Right lobe of liver (tissue), 6 donors: ENCODE measurements around the gene BLM. TPM values are rescaled to one million over a fixed set of nuclear protein-coding genes. Genes with fewer than 3 reads are reported as not detected.

Experiments
- ATAC-seq, 4 donors: fragments of 200-7000 bp; cut with Tn5 transposase; one replicate each; pipeline ENCODE4 v1.9.1; 2020; ENCODE audit warnings: mild to moderate bottlenecking in 4 of 4, moderate library complexity in 4 of 4
- DNase-seq, 3 donors: peaks; one replicate each; pipeline ENCODE4 v3.0.0-alpha.2; 2020
- H3K27ac ChIP-seq, 3 donors: fragments of 200-600 bp; one replicate each; pipeline ENCODE4 v1.8.0; 2022
- H3K27me3 ChIP-seq, 2 donors: fragments of 200-600 bp; one replicate each; pipeline ENCODE4 v1.8.0; 2022
- H3K36me3 ChIP-seq, 4 donors: fragments of 200-600 bp; sonication (generic) in 1 of 4; one replicate each; pipeline versions ENCODE4 v1.5.1 to v1.8.0; 2017 to 2022; ENCODE audit warnings: control low read depth in 1 of 4
- H3K4me1 ChIP-seq, 4 donors: fragments of 200-600 bp; sonication (generic) in 1 of 4; one replicate each; pipeline versions ENCODE4 v1.5.1 to v1.8.0; 2017 to 2022; ENCODE audit warnings: control low read depth in 1 of 4
- H3K4me3 ChIP-seq, 3 donors: fragments of 200-600 bp; one replicate each; pipeline ENCODE4 v1.8.0; 2022
- H3K9me3 ChIP-seq, 4 donors: fragments of 200-600 bp; sonication (generic) in 1 of 4; one replicate each; pipeline versions ENCODE4 v1.5.1 to v1.8.0; 2017 to 2022; ENCODE audit warnings: control low read depth in 1 of 4
- POLR2A ChIP-seq: fragments of 450-650 bp; IDR thresholded peaks from one replicate; pipeline ENCODE4 v1.6.1; 2017; ENCODE audit warnings: antibody characterized with exemption, mild to moderate bottlenecking
- WGBS: methylation state at CpG from one replicate; pipeline ENCODE4 v1.1.6; 2018; ENCODE audit warnings: low coverage, low lambda C conversion rate; ENCODE audit not compliant: insufficient coverage; ENCODE audit errors: missing lambda C conversion rate; 5-methylcytosine and 5-hydroxymethylcytosine counted together
- intact Hi-C, 2 donors: fragments of 100-400 bp; cut with DNase I; formaldehyde crosslinking; loops; one replicate each; pipeline versions ENCODE4 v1.11.2 to v1.14.1; 2022
- total RNA-seq, 6 experiments: library from RNA; depleted of rRNA in 2 of 6; stranded (reverse); fragments of >200 nt in 2 of 6; fragmentation: NEBNext Ultra II Directional in 3 of 6; extraction: Animal tissue kit (Norgen Biotek cat#: 25700) in 3 of 6; gene quantifications; one replicate each; pipeline versions ENCODE4 v1.1.0 to v1.2.4, GENCODE V29; 2016 to 2023
- TF ChIP-seq, protein P1 (sequence below), 4 donors: fragments of 200-600 bp in 3 of 4; fragments of 450-650 bp in 1 of 4; IDR thresholded peaks; one replicate each; pipeline versions ENCODE4 v1.5.1 to v1.8.0; 2016 to 2022; ENCODE audit warnings: antibody characterized with exemption in 4 of 4, mild to moderate bottlenecking in 2 of 4
- donor health status: DM: no; HTN: yes; CAD: no.
- donor health status: DM: no; HTN: no; CAD: no.
- donor health status: DM: no; HTN: no; CAD: no.
- donor health status: DM: no; HTN: yes; CAD: no.
- donor health status: DM: no; HTN: yes; CAD: no.

Gene BLM
- total RNA-seq, 6 experiments from 2014 or later = 0.20 to 2.3 (median 0.45) TPM

- no peaks in the 10 kb centered on the region for H3K9me3 ChIP-seq
- TF ChIP-seq, protein P1, sequence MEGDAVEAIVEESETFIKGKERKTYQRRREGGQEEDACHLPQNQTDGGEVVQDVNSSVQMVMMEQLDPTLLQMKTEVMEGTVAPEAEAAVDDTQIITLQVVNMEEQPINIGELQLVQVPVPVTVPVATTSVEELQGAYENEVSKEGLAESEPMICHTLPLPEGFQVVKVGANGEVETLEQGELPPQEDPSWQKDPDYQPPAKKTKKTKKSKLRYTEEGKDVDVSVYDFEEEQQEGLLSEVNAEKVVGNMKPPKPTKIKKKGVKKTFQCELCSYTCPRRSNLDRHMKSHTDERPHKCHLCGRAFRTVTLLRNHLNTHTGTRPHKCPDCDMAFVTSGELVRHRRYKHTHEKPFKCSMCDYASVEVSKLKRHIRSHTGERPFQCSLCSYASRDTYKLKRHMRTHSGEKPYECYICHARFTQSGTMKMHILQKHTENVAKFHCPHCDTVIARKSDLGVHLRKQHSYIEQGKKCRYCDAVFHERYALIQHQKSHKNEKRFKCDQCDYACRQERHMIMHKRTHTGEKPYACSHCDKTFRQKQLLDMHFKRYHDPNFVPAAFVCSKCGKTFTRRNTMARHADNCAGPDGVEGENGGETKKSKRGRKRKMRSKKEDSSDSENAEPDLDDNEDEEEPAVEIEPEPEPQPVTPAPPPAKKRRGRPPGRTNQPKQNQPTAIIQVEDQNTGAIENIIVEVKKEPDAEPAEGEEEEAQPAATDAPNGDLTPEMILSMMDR (IDR thresholded peaks at IDR 0.05) = no peak
- TF ChIP-seq POLR2A = no peak
- DNase-seq = no peak
- ATAC-seq = no peak
- no peak overlapping the region for H3K27ac ChIP-seq
- H3K4me1 ChIP-seq = no peaks in the 10 kb centered on the region
- H3K4me3 ChIP-seq = no peak overlapping the region
- intact Hi-C loops = no loop called here
- H3K27me3 ChIP-seq = no peaks in the 10 kb centered on the region
- WGBS = 78% methylated on average over 5 of the region's 8 CpGs
- H3K36me3 ChIP-seq = no peaks in the 10 kb centered on the region
These were observed 27.7 kb downstream of the BLM start for GRCh38 chr15:90744759-90745402.

DNA sequence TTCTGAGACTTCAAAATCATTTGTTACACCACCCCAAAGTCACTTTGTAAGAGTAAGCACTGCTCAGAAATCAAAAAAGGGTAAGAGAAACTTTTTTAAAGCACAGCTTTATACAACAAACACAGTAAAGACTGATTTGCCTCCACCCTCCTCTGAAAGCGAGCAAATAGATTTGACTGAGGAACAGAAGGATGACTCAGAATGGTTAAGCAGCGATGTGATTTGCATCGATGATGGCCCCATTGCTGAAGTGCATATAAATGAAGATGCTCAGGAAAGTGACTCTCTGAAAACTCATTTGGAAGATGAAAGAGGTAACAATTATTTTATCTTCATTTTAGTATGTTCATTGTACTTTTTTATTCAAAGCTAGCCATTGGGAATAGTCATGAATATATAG is 32.6 kb downstream of the BLM start:
- no peak overlapping the region for H3K27ac ChIP-seq
- no peaks in the 10 kb centered on the region for H3K9me3 ChIP-seq
- no peaks in the 10 kb centered on the region for H3K27me3 ChIP-seq
- intact Hi-C loops = no loop called here
- WGBS = 79% methylated on average over 3 of the region's 3 CpGs
- ATAC-seq = no peak
- no peak for TF ChIP-seq POLR2A
- TF ChIP-seq, protein P1 (IDR thresholded peaks at IDR 0.05) = no peak
- H3K4me3 ChIP-seq = no peak overlapping the region
- DNase-seq = no peak
- peaks cover 0 to 16% (median 0%) of the 10 kb centered on the region in 4 donors for H3K4me1 ChIP-seq
- H3K36me3 ChIP-seq = no peaks in the 10 kb centered on the region

DNA sequence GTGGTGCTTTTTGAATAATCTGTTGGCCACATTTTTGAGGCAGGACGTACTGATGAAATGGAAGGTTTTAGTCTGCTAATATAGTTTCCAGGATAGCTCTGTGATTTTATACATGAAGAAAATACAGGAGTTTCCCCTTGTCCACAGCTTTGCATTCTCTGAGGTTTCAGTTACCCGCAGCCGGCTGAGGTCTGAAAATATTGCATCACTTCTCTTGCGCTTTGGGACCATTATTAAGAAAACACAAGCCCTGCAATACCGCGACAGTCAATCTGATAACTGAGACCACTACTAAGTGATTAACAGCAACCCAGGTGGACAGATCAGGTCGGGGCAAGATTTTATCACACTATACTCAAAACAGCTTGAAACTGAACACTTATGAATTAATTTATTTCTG is 33.0 kb downstream of the BLM start:
- Histone ChIP-seq H3K9me3 (no peaks in the 10 kb centered on the region), H3K27ac (no peak overlapping the region), H3K36me3 (no peaks in the 10 kb centered on the region), H3K4me1 (peaks cover 0 to 16% (median 0%) of the 10 kb centered on the region in 4 donors), H3K27me3 (no peaks in the 10 kb centered on the region), H3K4me3 (no peak overlapping the region)
- DNase-seq (no peak), ATAC-seq (peak; percentile 33 to 77 (median 64))
- 26% methylated on average over 7 of the region's 7 CpGs for WGBS
- TF ChIP-seq, protein P1 (IDR thresholded peaks at IDR 0.05) = no peak
- no peak for TF ChIP-seq POLR2A
- intact Hi-C loops = no loop called here

GRCh38 chr15:90751300-90751825 is 34.2 kb downstream of the BLM start:
- WGBS = 25% methylated on average over 8 of the region's 8 CpGs
- TF ChIP-seq, protein P1 (IDR thresholded peaks at IDR 0.05) = no peak
- no peak for TF ChIP-seq POLR2A
- peak overlapping the region in 1 of 3 donors; percentile 3 for H3K4me3 ChIP-seq
- peaks cover 0 to 16% (median 0%) of the 10 kb centered on the region in 4 donors for H3K4me1 ChIP-seq
- no peaks in the 10 kb centered on the region for H3K9me3 ChIP-seq
- no peaks in the 10 kb centered on the region for H3K27me3 ChIP-seq
- peak overlapping the region in 2 of 3 donors; percentile 6 to 8 for H3K27ac ChIP-seq
- peak; percentile 37 to 76 (median 64) for ATAC-seq
- no peaks in the 10 kb centered on the region for H3K36me3 ChIP-seq
- intact Hi-C loops = no loop called here
- DNase-seq = no peak
